ENCODE data around the gene ATG2B. TPM values are rescaled to one million over a fixed set of nuclear protein-coding genes. Genes with fewer than 3 reads are reported as not detected.

Gene ATG2B
- total and polyA plus RNA-seq, 10 of the 15 experiments (the other 5 are each of a cell fraction or from before 2014, with no cell fraction given) = 0.84 to 15.4 (median 9.9) TPM

DNA sequence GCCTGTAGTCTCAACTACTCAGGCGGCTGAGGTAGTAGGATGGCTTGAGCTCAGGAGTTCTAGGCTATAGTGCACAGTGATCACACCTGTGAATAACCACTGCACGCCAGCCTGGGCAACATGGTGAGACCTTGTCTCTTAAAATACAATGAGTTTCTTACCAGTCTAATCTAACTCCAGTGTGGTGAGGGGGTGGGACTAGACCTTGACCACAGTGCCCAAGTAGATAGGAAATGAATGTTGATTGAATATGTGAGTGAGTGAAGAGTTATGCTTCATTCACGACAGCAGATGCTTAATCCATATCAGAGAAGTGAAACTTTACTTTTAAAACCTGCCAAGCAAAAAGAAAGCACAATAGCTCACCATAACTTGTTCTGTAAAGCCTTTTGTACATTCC lies 17.6 kb upstream of the ATG2B start:
- POLR2A ChIA-PET = interaction anchor here (0.9 to 1.2 kb wide), 2 partner anchors 10 to 13 kb away, joined by 3 to 4 read pairs; no protein-coding TSS in a partner anchor

DNA sequence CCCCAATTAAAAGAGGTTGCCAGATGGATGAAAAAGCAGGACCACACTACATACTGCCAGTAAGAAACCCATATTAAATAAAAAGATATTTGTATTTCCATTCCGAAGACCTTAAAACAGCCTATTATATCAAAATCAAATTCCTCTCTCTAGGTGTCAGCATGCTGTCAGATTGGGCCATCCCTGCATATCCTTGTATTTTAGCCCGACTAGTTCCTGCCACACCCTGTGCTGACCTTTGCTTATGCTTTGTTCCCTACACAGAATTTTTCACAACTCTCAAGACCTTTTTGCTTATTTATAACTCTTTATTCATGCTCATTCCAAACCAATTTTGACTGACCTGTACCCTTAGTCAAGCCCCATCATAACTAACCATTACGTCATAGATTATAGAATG lies 13.0 kb upstream of the ATG2B start:
- Histone ChIP-seq H4K20me1 (ENCODE audit: control insufficient read depth, insufficient read depth) (no peaks in the 10 kb centered on the region), H3K27me3 (replicated peaks in 1 of 2; ENCODE audit: control insufficient read depth in 2 of 2, insufficient read depth in 2 of 2, low read length in 1 of 2) (no peaks in the 10 kb centered on the region), H2AFZ (ENCODE audit: control insufficient read depth, low read depth, low read length) (no peak overlapping the region), H3K27ac (ENCODE audit: control insufficient read depth, insufficient read depth) (no peak overlapping the region), H3K4me2 (ENCODE audit: control insufficient read depth, insufficient read depth) (no peak overlapping the region), H3K9me3 (replicated peaks; ENCODE audit: control insufficient read depth, insufficient read depth, low read length) (no peaks in the 10 kb centered on the region), H3K36me3 (ENCODE audit: control insufficient read depth in 2 of 2, insufficient read depth in 2 of 2, low read length in 1 of 2) (no peaks in the 10 kb centered on the region), H3K4me3 (no peak overlapping the region), H3K9ac (ENCODE audit: control insufficient read depth, insufficient read depth, low read length) (no peak overlapping the region), H3K4me1 (ENCODE audit: control insufficient read depth, insufficient read depth, low read length) (peaks cover 4% of the 10 kb centered on the region; the same call in 1 of the 2 replicates), H3K79me2 (ENCODE audit: control insufficient read depth, insufficient read depth, low read length) (peaks cover 3% of the 10 kb centered on the region)
- BruUV-seq (replicated peaks) = no TSS peak
- no peak for ATAC-seq
- 95% methylated on average over 3 of the region's 3 CpGs for WGBS (ENCODE audit: insufficient coverage, insufficient replicate concordance, low lambda C conversion rate, missing lambda C conversion rate)
- TF ChIP-seq, protein P1, sequence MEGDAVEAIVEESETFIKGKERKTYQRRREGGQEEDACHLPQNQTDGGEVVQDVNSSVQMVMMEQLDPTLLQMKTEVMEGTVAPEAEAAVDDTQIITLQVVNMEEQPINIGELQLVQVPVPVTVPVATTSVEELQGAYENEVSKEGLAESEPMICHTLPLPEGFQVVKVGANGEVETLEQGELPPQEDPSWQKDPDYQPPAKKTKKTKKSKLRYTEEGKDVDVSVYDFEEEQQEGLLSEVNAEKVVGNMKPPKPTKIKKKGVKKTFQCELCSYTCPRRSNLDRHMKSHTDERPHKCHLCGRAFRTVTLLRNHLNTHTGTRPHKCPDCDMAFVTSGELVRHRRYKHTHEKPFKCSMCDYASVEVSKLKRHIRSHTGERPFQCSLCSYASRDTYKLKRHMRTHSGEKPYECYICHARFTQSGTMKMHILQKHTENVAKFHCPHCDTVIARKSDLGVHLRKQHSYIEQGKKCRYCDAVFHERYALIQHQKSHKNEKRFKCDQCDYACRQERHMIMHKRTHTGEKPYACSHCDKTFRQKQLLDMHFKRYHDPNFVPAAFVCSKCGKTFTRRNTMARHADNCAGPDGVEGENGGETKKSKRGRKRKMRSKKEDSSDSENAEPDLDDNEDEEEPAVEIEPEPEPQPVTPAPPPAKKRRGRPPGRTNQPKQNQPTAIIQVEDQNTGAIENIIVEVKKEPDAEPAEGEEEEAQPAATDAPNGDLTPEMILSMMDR (IDR thresholded peaks at IDR 0.05 in 2 of 3, conservative IDR thresholded peaks at IDR 0.05 in 1 of 3; ENCODE audit: control insufficient read depth in 2 of 3, extremely low read depth in 1 of 3, insufficient read depth in 1 of 3, low read depth in 3 of 3, low read length in 3 of 3) = no peak
- ChIA-PET RAD21 (ENCODE audit: unreplicated experiment) (no interaction called here), SMC1A (ENCODE audit: uncharacterized antibody, unreplicated experiment) (no interaction called here), CTCF (no interaction called here), POLR2A (no interaction called here)
- no peak for DNase-seq (ENCODE audit: low read depth, low spot score)
- FAIRE-seq = no peak
- intact Hi-C loops (cut with micrococcal nuclease; ENCODE audit: unreplicated experiment) (no loop called here), in situ Hi-C loops (cut with MboI) (no loop called here)

More for the DNA sequence above, 17.6 kb upstream of the ATG2B start:
- WGBS (ENCODE audit: insufficient coverage, insufficient replicate concordance, low lambda C conversion rate, missing lambda C conversion rate) = 4% methylated on average over 3 of the region's 3 CpGs
- RAD21 ChIA-PET (ENCODE audit: unreplicated experiment) = interaction anchor here (1.1 to 1.5 kb wide), 3 partner anchors 13 to 71 kb away, joined by 3 to 5 read pairs (median 4); partner anchors contain the start of gene GSKIP
- no peak overlapping the region for H3K9ac ChIP-seq (ENCODE audit: control insufficient read depth, insufficient read depth, low read length)
- no peak overlapping the region for H3K27ac ChIP-seq (ENCODE audit: control insufficient read depth, insufficient read depth)
- no peaks in the 10 kb centered on the region; a peak in 1 of 4 replicates for H3K36me3 ChIP-seq (ENCODE audit: control insufficient read depth in 2 of 2, insufficient read depth in 2 of 2, low read length in 1 of 2)
- FAIRE-seq (peak; percentile 91), ATAC-seq (peak; percentile 97), DNase-seq (ENCODE audit: low read depth, low spot score) (peak; percentile 62)
- CTCF ChIA-PET = interaction anchor here (0.9 to 1.2 kb wide), 3 partner anchors 11 to 29 kb away, joined by 3 read pairs; partner anchors contain the start of gene AK7
- SMC1A ChIA-PET (ENCODE audit: uncharacterized antibody, unreplicated experiment) = interaction anchor here (0.8 to 2.9 kb wide), 10 partner anchors 10 to 71 kb away, joined by 3 to 15 read pairs (median 3); no protein-coding TSS in a partner anchor
- H4K20me1 ChIP-seq (ENCODE audit: control insufficient read depth, insufficient read depth) = no peaks in the 10 kb centered on the region
- H3K79me2 ChIP-seq (ENCODE audit: control insufficient read depth, insufficient read depth, low read length) = no peaks in the 10 kb centered on the region
- H3K4me1 ChIP-seq (ENCODE audit: control insufficient read depth, insufficient read depth, low read length) = peaks cover 4% of the 10 kb centered on the region; the same call in 1 of the 2 replicates
- no peak for TF ChIP-seq BMI1 (IDR thresholded peaks at IDR 0.05; ENCODE audit: borderline replicate concordance)
- TF ChIP-seq RUNX3 (IDR thresholded peaks at IDR 0.05; ENCODE audit: low read length) = peak; percentile 61
- no peak overlapping the region; the same call in 1 of the 2 replicates for H3K4me3 ChIP-seq
- peak overlapping the region; percentile 40; the same call in 1 of the 2 replicates for H2AFZ ChIP-seq (ENCODE audit: control insufficient read depth, low read depth, low read length)
- H3K4me2 ChIP-seq (ENCODE audit: control insufficient read depth, insufficient read depth) = peak overlapping the region; percentile 29; the same call in 1 of the 2 replicates
- in situ Hi-C loops (cut with MboI) = no loop called here
- H3K9me3 ChIP-seq (replicated peaks; ENCODE audit: control insufficient read depth, insufficient read depth, low read length) = no peaks in the 10 kb centered on the region
- BruUV-seq (replicated peaks) = no TSS peak
- intact Hi-C loops (cut with micrococcal nuclease; ENCODE audit: unreplicated experiment) = no loop called here
- no peaks in the 10 kb centered on the region for H3K27me3 ChIP-seq (replicated peaks in 1 of 2; ENCODE audit: control insufficient read depth in 2 of 2, insufficient read depth in 2 of 2, low read length in 1 of 2)
